Measurements from ENCODE around the gene TSPOAP1. TPM values are rescaled to one million over a fixed set of nuclear protein-coding genes. Genes with fewer than 3 reads are reported as not detected.

The TSPOAP1 gene
- total RNA-seq, 1 experiment from 2014 or later, result 10.9 TPM

DNA sequence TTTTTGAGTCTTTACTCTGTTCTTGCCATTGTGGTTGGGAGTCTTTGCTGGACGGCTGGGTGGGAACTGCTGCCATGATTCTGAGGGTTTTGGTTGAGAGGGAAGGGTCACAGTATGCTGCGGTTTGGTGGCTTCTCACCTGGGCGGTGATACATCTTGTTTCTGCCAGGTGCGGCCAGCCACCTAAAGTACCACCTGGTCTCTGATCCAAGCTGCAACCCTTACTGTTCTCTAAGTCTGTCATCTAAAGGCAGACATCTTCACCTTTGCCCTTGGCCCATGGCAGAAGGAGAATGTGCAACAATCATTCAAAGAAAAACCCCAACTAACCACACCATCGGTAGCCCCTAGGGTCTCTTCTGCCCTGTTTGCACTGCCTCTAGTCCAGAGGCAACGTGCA lies 28.3 kb downstream of the TSPOAP1 start:
- H3K9me3 Mint-ChIP-seq, result no peaks in the 10 kb centered on the region
- DNase-seq (ENCODE audit: low spot score) (no peak), ATAC-seq (no peak)
- H3K27ac Mint-ChIP-seq, result no peak overlapping the region
- TF ChIP-seq, protein P1, sequence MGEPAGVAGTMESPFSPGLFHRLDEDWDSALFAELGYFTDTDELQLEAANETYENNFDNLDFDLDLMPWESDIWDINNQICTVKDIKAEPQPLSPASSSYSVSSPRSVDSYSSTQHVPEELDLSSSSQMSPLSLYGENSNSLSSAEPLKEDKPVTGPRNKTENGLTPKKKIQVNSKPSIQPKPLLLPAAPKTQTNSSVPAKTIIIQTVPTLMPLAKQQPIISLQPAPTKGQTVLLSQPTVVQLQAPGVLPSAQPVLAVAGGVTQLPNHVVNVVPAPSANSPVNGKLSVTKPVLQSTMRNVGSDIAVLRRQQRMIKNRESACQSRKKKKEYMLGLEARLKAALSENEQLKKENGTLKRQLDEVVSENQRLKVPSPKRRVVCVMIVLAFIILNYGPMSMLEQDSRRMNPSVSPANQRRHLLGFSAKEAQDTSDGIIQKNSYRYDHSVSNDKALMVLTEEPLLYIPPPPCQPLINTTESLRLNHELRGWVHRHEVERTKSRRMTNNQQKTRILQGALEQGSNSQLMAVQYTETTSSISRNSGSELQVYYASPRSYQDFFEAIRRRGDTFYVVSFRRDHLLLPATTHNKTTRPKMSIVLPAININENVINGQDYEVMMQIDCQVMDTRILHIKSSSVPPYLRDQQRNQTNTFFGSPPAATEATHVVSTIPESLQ (CRISPR knock-in tag; IDR thresholded peaks at IDR 0.05), result no peak
- TF ChIP-seq OVOL2 (CRISPR knock-in tag; IDR thresholded peaks at IDR 0.05; ENCODE audit: borderline replicate concordance), result no peak
- no peak for TF ChIP-seq ZNF121 (CRISPR knock-in tag; IDR thresholded peaks at IDR 0.05)
- no peak for TF ChIP-seq NR1H2 (CRISPR knock-in tag; IDR thresholded peaks at IDR 0.05)
- no peak for TF ChIP-seq MXD4 (CRISPR knock-in tag; IDR thresholded peaks at IDR 0.05; ENCODE audit: borderline replicate concordance)
- TF ChIP-seq PRRX2 (CRISPR knock-in tag; IDR thresholded peaks at IDR 0.05), result no peak
- TF ChIP-seq ZNF671 (CRISPR knock-in tag; IDR thresholded peaks at IDR 0.05), result no peak
- TF ChIP-seq EMX1 (CRISPR knock-in tag; IDR thresholded peaks at IDR 0.05), result no peak
- TF ChIP-seq, protein P2, sequence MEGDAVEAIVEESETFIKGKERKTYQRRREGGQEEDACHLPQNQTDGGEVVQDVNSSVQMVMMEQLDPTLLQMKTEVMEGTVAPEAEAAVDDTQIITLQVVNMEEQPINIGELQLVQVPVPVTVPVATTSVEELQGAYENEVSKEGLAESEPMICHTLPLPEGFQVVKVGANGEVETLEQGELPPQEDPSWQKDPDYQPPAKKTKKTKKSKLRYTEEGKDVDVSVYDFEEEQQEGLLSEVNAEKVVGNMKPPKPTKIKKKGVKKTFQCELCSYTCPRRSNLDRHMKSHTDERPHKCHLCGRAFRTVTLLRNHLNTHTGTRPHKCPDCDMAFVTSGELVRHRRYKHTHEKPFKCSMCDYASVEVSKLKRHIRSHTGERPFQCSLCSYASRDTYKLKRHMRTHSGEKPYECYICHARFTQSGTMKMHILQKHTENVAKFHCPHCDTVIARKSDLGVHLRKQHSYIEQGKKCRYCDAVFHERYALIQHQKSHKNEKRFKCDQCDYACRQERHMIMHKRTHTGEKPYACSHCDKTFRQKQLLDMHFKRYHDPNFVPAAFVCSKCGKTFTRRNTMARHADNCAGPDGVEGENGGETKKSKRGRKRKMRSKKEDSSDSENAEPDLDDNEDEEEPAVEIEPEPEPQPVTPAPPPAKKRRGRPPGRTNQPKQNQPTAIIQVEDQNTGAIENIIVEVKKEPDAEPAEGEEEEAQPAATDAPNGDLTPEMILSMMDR (IDR thresholded peaks at IDR 0.05), result no peak
- TF ChIP-seq, protein P3, sequence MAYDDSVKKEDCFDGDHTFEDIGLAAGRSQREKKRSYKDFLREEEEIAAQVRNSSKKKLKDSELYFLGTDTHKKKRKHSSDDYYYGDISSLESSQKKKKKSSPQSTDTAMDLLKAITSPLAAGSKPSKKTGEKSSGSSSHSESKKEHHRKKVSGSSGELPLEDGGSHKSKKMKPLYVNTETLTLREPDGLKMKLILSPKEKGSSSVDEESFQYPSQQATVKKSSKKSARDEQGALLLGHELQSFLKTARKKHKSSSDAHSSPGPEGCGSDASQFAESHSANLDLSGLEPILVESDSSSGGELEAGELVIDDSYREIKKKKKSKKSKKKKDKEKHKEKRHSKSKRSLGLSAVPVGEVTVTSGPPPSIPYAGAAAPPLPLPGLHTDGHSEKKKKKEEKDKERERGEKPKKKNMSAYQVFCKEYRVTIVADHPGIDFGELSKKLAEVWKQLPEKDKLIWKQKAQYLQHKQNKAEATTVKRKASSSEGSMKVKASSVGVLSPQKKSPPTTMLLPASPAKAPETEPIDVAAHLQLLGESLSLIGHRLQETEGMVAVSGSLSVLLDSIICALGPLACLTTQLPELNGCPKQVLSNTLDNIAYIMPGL (CRISPR knock-in tag; IDR thresholded peaks at IDR 0.05), result no peak
- no peaks in the 10 kb centered on the region for H3K27me3 Mint-ChIP-seq (ENCODE audit: low read depth)
- H3K36me3 Mint-ChIP-seq, result no peaks in the 10 kb centered on the region
- ChIA-PET POLR2A (interaction anchor here (1.0 kb wide), 1 partner anchor 16 kb away, joined by 3 read pairs; no protein-coding TSS in a partner anchor), CTCF (no interaction called here)
- H3K4me3 Mint-ChIP-seq, result no peak overlapping the region
- H3K4me1 Mint-ChIP-seq, result peaks cover 11% of the 10 kb centered on the region

DNA sequence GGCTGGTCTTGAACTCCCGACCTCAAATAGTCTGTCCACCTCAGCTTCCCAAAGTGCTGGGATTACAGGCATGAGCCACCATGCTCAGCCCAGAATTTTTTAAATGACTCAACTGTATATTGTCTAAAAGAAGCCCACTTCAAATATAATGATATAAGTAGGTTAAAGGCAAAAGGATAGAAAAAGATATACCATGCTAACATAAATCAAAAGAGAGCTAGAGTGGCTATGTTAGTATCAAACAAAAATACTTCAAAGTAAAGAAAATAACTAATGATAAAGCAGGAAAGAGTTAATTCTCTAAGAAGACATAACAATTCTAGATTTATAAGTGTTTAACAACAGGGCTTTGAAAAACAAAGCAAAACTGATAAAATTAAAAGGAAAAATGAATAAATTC lies 34.6 kb downstream of the TSPOAP1 start:
- TF ChIP-seq, protein P4, sequence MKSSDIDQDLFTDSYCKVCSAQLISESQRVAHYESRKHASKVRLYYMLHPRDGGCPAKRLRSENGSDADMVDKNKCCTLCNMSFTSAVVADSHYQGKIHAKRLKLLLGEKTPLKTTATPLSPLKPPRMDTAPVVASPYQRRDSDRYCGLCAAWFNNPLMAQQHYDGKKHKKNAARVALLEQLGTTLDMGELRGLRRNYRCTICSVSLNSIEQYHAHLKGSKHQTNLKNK (CRISPR knock-in tag; IDR thresholded peaks at IDR 0.05), result no peak
- TF ChIP-seq ZNF396 (CRISPR knock-in tag; IDR thresholded peaks at IDR 0.05; ENCODE audit: borderline replicate concordance) (no peak), HMGA2 (CRISPR knock-in tag; IDR thresholded peaks at IDR 0.05) (no peak), ZNF121 (CRISPR knock-in tag; IDR thresholded peaks at IDR 0.05) (no peak), FOXK1 (CRISPR knock-in tag; IDR thresholded peaks at IDR 0.05) (no peak), ZNF671 (CRISPR knock-in tag; IDR thresholded peaks at IDR 0.05) (no peak), KAT7 (CRISPR knock-in tag; IDR thresholded peaks at IDR 0.05; ENCODE audit: borderline replicate concordance) (no peak)
- TF ChIP-seq, protein P5, sequence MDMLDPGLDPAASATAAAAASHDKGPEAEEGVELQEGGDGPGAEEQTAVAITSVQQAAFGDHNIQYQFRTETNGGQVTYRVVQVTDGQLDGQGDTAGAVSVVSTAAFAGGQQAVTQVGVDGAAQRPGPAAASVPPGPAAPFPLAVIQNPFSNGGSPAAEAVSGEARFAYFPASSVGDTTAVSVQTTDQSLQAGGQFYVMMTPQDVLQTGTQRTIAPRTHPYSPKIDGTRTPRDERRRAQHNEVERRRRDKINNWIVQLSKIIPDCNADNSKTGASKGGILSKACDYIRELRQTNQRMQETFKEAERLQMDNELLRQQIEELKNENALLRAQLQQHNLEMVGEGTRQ (CRISPR knock-in tag; IDR thresholded peaks at IDR 0.05), result no peak
- TF ChIP-seq, protein P6, sequence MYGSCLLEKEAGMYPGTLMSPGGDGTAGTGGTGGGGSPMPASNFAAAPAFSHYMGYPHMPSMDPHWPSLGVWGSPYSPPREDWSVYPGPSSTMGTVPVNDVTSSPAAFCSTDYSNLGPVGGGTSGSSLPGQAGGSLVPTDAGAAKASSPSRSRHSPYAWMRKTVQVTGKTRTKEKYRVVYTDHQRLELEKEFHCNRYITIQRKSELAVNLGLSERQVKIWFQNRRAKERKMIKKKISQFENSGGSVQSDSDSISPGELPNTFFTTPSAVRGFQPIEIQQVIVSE (CRISPR knock-in tag; IDR thresholded peaks at IDR 0.05; ENCODE audit: borderline replicate concordance), result no peak
- TF ChIP-seq, protein P7, sequence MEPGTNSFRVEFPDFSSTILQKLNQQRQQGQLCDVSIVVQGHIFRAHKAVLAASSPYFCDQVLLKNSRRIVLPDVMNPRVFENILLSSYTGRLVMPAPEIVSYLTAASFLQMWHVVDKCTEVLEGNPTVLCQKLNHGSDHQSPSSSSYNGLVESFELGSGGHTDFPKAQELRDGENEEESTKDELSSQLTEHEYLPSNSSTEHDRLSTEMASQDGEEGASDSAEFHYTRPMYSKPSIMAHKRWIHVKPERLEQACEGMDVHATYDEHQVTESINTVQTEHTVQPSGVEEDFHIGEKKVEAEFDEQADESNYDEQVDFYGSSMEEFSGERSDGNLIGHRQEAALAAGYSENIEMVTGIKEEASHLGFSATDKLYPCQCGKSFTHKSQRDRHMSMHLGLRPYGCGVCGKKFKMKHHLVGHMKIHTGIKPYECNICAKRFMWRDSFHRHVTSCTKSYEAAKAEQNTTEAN (CRISPR knock-in tag; IDR thresholded peaks at IDR 0.05), result no peak
- TF ChIP-seq, protein P8, sequence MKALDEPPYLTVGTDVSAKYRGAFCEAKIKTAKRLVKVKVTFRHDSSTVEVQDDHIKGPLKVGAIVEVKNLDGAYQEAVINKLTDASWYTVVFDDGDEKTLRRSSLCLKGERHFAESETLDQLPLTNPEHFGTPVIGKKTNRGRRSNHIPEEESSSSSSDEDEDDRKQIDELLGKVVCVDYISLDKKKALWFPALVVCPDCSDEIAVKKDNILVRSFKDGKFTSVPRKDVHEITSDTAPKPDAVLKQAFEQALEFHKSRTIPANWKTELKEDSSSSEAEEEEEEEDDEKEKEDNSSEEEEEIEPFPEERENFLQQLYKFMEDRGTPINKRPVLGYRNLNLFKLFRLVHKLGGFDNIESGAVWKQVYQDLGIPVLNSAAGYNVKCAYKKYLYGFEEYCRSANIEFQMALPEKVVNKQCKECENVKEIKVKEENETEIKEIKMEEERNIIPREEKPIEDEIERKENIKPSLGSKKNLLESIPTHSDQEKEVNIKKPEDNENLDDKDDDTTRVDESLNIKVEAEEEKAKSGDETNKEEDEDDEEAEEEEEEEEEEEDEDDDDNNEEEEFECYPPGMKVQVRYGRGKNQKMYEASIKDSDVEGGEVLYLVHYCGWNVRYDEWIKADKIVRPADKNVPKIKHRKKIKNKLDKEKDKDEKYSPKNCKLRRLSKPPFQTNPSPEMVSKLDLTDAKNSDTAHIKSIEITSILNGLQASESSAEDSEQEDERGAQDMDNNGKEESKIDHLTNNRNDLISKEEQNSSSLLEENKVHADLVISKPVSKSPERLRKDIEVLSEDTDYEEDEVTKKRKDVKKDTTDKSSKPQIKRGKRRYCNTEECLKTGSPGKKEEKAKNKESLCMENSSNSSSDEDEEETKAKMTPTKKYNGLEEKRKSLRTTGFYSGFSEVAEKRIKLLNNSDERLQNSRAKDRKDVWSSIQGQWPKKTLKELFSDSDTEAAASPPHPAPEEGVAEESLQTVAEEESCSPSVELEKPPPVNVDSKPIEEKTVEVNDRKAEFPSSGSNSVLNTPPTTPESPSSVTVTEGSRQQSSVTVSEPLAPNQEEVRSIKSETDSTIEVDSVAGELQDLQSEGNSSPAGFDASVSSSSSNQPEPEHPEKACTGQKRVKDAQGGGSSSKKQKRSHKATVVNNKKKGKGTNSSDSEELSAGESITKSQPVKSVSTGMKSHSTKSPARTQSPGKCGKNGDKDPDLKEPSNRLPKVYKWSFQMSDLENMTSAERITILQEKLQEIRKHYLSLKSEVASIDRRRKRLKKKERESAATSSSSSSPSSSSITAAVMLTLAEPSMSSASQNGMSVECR (CRISPR knock-in tag; IDR thresholded peaks at IDR 0.05; ENCODE audit: borderline replicate concordance), result no peak

More for the DNA sequence above, 34.6 kb downstream of the TSPOAP1 start:
- ATAC-seq (no peak), DNase-seq (ENCODE audit: low spot score) (no peak)
- no peaks in the 10 kb centered on the region; the same call in 1 of the 2 replicates for H3K9me3 Mint-ChIP-seq
- ChIA-PET CTCF (no interaction called here), POLR2A (no interaction called here)
- H3K4me1 Mint-ChIP-seq, result no peaks in the 10 kb centered on the region
- H3K27me3 Mint-ChIP-seq (ENCODE audit: low read depth), result peaks cover 16% of the 10 kb centered on the region
- no peak overlapping the region for H3K4me3 Mint-ChIP-seq
- H3K36me3 Mint-ChIP-seq, result no peaks in the 10 kb centered on the region
- no peak overlapping the region for H3K27ac Mint-ChIP-seq

Measured in WTC11 (cell line).